Breast epithelium (tissue), 3 donors: ENCODE data around the gene TENM3.

Experiments
- CTCF ChIP-seq, 3 donors: fragments of 450-650 bp; IDR thresholded peaks; one replicate each; pipeline ENCODE4 v1.5.1; 2016 to 2017; ENCODE audit warnings: antibody characterized with exemption in 3 of 3, mild to moderate bottlenecking in 3 of 3, moderate library complexity in 3 of 3
- POLR2A ChIP-seq: fragments of 450-650 bp; IDR thresholded peaks from one replicate; pipeline ENCODE4 v1.6.1; 2016; ENCODE audit warnings: antibody characterized with exemption, mild to moderate bottlenecking, moderate library complexity

- TF ChIP-seq CTCF (IDR thresholded peaks at IDR 0.05) = no peak
- TF ChIP-seq POLR2A = no peak
These were observed 515.1 kb downstream of the TENM3 start for GRCh38 chr4:182758273-182758672.
